ENCODE data around the gene TMC3.

The TMC3 gene

GRCh38 chr15:81337713-81338157, 36.3 kb downstream of the TMC3 start:
- in situ Hi-C loops (cut with MboI; ENCODE audit: low pct_unique_long_range_greater_than_20kb, low sequenced_read_pairs, unreplicated experiment): loop anchor here (5.0 kb wide), 1 partner anchor 60 kb away; no protein-coding TSS in a partner anchor
- no peak for TF ChIP-seq CTCF (IDR thresholded peaks at IDR 0.05; ENCODE audit: extremely low read depth, insufficient read depth, missing control alignments)
- no peak for DNase-seq (ENCODE audit: low spot score)

GRCh38 chr15:81337241-81337640, 36.8 kb downstream of the TMC3 start:
- TF ChIP-seq CTCF (IDR thresholded peaks at IDR 0.05; ENCODE audit: extremely low read depth, insufficient read depth, missing control alignments): no peak
- in situ Hi-C loops (cut with MboI; ENCODE audit: low pct_unique_long_range_greater_than_20kb, low sequenced_read_pairs, unreplicated experiment): loop anchor here (5.0 kb wide), 1 partner anchor 60 kb away; no protein-coding TSS in a partner anchor
- DNase-seq (ENCODE audit: low spot score): no peak

- peak; percentile 39 for DNase-seq (ENCODE audit: low spot score)
- peak; percentile 51 for TF ChIP-seq CTCF (IDR thresholded peaks at IDR 0.05; ENCODE audit: extremely low read depth, insufficient read depth, missing control alignments)
- in situ Hi-C loops (cut with MboI; ENCODE audit: low pct_unique_long_range_greater_than_20kb, low sequenced_read_pairs, unreplicated experiment): loop anchor here (5.0 kb wide), 1 partner anchor 59 kb away; no protein-coding TSS in a partner anchor
Measured at GRCh38 chr15:81336568-81336967, 37.4 kb downstream of the TMC3 start.

GRCh38 chr15:81335631-81336030, 38.4 kb downstream of the TMC3 start:
- in situ Hi-C loops (cut with MboI; ENCODE audit: low pct_unique_long_range_greater_than_20kb, low sequenced_read_pairs, unreplicated experiment): loop anchor here (5.0 kb wide), 1 partner anchor 58 kb away; no protein-coding TSS in a partner anchor
- no peak for DNase-seq (ENCODE audit: low spot score)
- TF ChIP-seq CTCF (IDR thresholded peaks at IDR 0.05; ENCODE audit: extremely low read depth, insufficient read depth, missing control alignments): no peak

GRCh38 chr15:81334768-81335435, 39.1 kb downstream of the TMC3 start:
- in situ Hi-C loops (cut with MboI; ENCODE audit: low pct_unique_long_range_greater_than_20kb, low sequenced_read_pairs, unreplicated experiment): loop anchor here (5.0 kb wide), 1 partner anchor 58 kb away; no protein-coding TSS in a partner anchor
- TF ChIP-seq CTCF (IDR thresholded peaks at IDR 0.05; ENCODE audit: extremely low read depth, insufficient read depth, missing control alignments): no peak

GRCh38 chr15:81333363-81333762, 40.6 kb downstream of the TMC3 start:
- no peak for DNase-seq (ENCODE audit: low spot score)
- no peak for TF ChIP-seq CTCF (IDR thresholded peaks at IDR 0.05; ENCODE audit: extremely low read depth, insufficient read depth, missing control alignments)
- in situ Hi-C loops (cut with MboI; ENCODE audit: low pct_unique_long_range_greater_than_20kb, low sequenced_read_pairs, unreplicated experiment): no loop called here

More at GRCh38 chr15:81334768-81335435, 39.1 kb downstream of the TMC3 start:
- no peak for DNase-seq (ENCODE audit: low spot score)
